GM21423 (cell line): ENCODE results near the gene PKD1L1.

Source experiments
- ATAC-seq: cut with Tn5 transposase; IDR thresholded peaks from one replicate; pipeline ENCODE4 v1.9.1; 2021; ENCODE audit warnings: mild to moderate bottlenecking, moderate library complexity; ENCODE audit not compliant: unreplicated experiment

PKD1L1 gene

GRCh38 chr7:47878662-47879061 is 69.6 kb downstream of the PKD1L1 start:
- no peak for ATAC-seq

DNA sequence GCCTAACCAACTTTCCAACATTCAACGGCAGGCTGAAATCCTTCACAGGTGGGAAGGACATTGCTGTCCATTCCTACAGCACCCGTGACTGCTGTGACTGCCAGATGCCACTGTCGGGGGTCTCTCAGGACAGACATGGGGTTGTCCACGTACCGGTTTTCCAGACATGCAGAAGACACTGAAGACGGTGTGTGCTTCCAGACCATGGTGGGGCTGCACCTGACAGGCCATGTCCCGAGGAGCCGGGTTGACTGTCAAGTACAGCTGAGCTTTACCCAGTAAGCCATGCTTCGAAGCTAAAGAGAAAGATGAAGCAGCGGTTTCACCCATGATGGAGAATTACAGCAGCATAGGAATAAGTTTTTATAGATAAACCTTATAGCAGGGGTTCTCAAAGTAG is 70.9 kb downstream of the PKD1L1 start:
- no peak for ATAC-seq

DNA sequence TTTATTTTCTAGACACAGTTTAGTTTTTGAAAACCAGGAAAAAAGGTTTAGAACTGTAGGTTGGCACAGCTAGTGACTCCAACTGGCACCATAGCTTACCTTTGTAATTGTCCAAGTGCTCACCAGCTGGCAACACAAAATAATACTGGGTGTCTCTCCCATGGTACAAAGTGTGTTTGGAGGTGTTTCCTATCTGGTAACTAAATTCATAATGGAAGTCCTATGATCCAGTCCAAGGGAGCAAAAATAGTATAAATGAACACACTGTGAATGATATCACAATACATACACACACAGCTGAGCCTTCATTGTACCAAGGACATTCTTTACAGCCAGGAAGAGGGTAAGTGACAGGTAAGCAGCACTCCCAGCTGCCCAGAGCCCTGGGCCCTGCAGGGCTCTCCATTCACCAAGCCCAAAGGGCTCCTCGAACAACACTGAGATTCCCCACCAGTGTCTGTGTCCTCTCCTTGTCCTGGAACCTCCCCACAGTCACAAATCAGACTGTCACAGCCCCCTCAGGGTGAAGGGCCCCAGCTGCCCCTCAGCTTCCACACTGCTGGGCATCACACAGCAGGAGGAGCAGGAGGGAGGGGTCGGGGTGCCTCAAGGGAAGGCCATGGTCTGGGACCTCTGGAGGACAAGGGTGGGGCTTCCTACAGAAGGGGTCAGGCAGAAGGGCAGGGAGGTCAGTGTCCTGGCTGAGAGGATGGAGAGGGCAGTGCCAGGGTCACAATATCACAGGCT is 72.1 kb downstream of the PKD1L1 start:
- no peak for ATAC-seq

DNA sequence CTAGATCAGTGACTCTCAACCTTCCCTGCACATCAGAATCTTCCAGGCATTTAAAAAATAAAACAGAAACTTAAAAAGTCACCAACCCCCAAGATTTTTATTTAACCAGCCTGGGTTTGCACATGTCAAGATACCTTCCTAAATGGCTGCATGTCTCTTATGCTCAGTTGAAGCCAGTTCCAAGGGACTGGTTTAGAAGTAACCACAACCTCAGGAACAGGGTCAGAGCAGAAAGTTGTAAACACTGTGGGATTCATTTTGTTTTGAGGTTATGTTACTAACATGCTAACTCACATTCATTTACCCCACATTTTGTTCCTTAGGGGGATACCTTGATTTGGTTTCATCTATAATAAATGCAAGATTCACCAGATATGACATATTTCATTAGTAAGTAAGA is 72.9 kb downstream of the PKD1L1 start:
- no peak for ATAC-seq

DNA sequence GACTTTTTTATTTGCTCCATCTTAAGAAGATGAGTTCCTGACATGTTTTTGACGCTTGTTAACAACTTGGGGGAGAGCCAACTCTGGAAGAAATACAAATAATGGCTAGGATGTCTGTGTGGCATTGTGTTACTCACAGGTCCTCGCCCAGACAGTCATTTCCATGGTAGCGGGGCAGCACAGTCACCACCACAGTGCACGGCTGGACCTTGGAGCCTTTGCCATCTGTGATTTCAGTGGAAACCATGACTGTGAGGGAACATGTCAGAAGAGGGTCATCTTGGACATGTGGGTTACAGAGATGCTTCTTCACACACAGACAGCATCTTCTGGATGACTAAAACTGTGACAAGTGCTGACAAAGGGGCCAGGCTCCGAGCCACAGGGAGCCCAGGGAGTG is 74.5 kb downstream of the PKD1L1 start:
- ATAC-seq: no peak

- no peak for ATAC-seq
These were observed 81.0 kb downstream of the PKD1L1 start for GRCh38 chr7:47867286-47867685.

GRCh38 chr7:47866120-47866519 is 82.1 kb downstream of the PKD1L1 start:
- no peak for ATAC-seq

GRCh38 chr7:47852330-47853245 is 95.7 kb downstream of the PKD1L1 start:
- ATAC-seq: no peak

GRCh38 chr7:47847207-47847606 is 101.1 kb downstream of the PKD1L1 start:
- ATAC-seq: no peak

GRCh38 chr7:47846138-47846836 is 102.0 kb downstream of the PKD1L1 start:
- ATAC-seq: no peak

DNA sequence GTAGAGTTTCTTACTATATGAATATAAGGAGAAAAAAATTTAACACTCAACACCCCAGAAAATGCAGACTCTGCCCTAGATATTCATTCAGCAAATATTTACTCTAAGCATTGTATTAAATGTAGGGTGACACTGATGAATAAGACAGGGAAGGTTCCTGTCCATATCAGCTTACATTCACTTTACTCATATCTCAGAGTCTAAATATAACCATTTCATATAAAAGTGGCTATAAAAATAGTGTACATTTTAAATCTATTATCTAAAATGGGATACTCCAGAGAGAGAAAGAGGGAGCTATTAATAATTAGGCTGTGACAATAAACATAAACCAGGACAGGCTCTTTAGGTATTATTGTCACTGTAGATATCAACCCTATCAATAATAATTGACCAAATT is 104.0 kb downstream of the PKD1L1 start:
- ATAC-seq: no peak

DNA sequence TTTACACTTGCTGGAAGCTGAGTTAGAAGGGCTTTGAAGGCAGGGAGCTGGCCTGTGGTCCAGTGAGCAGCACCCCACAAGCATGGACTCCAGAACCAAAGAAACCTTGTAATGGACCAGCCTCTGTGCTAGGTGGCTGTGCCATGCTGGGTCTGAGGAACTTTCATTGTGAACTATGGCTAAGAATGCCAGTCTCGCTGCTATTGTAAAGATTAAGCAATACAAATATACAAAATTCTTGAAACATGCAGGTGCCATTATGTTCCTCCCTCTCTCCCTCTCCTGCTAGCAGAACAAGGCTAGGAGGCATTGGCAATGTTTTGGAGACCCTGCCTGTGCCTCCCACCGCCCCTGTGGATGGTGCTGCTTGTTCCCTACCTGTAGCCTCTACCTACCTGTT is 105.0 kb downstream of the PKD1L1 start:
- ATAC-seq: no peak

- ATAC-seq: no peak
These were observed 108.9 kb downstream of the PKD1L1 start for GRCh38 chr7:47839381-47839780.

- no peak for ATAC-seq
These were observed 110.4 kb downstream of the PKD1L1 start for GRCh38 chr7:47837826-47838225.

- no peak for ATAC-seq
These were observed 111.6 kb downstream of the PKD1L1 start for GRCh38 chr7:47836503-47837202.

- no peak for ATAC-seq
These were observed 112.2 kb downstream of the PKD1L1 start for GRCh38 chr7:47836080-47836479.

GRCh38 chr7:47833211-47833610 is 115.1 kb downstream of the PKD1L1 start:
- peak; percentile 53 for ATAC-seq

DNA sequence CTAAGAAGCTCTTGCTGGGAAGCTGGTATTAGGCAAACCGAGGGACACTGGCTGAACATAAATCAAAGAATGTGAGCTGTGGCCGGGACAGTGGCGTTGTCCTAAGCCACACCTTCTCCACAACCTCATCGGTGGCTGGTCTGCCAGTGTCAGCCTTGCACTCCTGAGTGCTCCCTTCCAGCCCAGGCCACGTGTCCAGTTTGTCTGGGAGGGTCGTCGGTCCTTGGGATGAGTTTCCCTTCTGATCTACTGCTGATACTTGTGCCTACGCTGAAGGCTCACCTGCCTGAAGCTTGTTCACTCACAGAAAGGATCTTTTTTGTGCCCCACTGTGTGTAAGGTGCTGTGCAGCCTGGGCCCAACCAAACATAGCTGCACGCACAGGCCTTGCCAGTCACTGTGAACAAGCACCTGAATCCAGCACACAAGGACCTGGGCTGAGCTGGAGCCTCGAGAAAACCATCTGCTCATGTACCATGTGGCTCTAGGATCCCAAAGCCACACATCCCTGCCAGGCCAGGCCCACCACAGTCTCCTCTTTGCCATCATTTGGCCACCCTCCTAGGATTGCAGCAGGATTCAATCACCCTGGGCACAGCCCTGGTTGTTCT is 116.1 kb downstream of the PKD1L1 start:
- ATAC-seq: no peak

GRCh38 chr7:47830015-47830414 is 118.3 kb downstream of the PKD1L1 start:
- no peak for ATAC-seq

DNA sequence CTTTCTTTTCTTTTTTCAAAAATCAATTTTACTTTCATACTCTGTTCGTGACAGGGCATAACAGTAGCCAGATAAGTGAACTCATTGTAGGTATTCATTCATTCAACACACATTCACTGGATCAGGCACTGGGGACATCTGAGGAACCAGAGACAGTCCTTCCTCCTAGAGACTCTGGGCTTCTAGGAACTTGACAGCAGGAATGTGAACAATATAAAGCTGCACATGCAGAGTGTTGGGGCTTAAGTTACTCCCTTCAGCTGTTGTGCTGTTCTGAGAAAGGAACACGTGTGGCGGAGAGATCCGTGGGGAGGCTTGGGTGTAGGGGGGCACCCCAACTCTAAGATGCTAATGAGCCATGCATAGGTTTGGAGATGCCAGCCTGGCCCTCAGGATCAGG is 120.4 kb downstream of the PKD1L1 start:
- no peak for ATAC-seq
